Liver (tissue), 9 donors: Measurements from ENCODE around the gene P2RY8. TPM values are rescaled to one million over a fixed set of nuclear protein-coding genes. Genes with fewer than 3 reads are reported as not detected.
A peak's percentile ranks its signal among the peaks of the same experiment; 100 is the strongest.

ENCODE experiments used
- DNase-seq: peaks from one replicate; pipeline ENCODE4 v3.0.0-alpha.2; 2017; ENCODE audit warnings: low spot score
- H3K27ac ChIP-seq, 2 donors: one replicate each; pipeline ENCODE4 v1.7.0; 2013; ENCODE audit warnings: inconsistent platforms in 2 of 2, low read length in 2 of 2, control low read depth in 1 of 2, low read depth in 1 of 2, mild to moderate bottlenecking in 1 of 2
- H3K27me3 ChIP-seq, 4 donors: one replicate each; pipeline versions ENCODE4 v1.6.1 to v1.7.0; 2013; ENCODE audit warnings: low read length in 3 of 4, inconsistent platforms in 1 of 4, mild to moderate bottlenecking in 1 of 4, moderate library complexity in 1 of 4; ENCODE audit not compliant: control insufficient read depth in 4 of 4, insufficient read depth in 4 of 4
- H3K36me3 ChIP-seq, 4 donors: one replicate each; pipeline versions ENCODE4 v1.6.1 to v1.7.0; 2013; ENCODE audit warnings: low read length in 3 of 4, mild to moderate bottlenecking in 3 of 4, low read depth in 1 of 4, moderate library complexity in 1 of 4; ENCODE audit not compliant: control insufficient read depth in 4 of 4, insufficient read depth in 3 of 4
- H3K4me1 ChIP-seq, 4 donors: one replicate each; pipeline versions ENCODE4 v1.6.1 to v1.7.0; 2013; ENCODE audit warnings: low read length in 3 of 4, mild to moderate bottlenecking in 3 of 4, moderate library complexity in 1 of 4; ENCODE audit not compliant: control insufficient read depth in 4 of 4, insufficient read depth in 4 of 4
- H3K4me3 ChIP-seq, 3 donors: one replicate each; pipeline versions ENCODE4 v1.6.1 to v1.7.0; 2013; ENCODE audit warnings: low read length in 3 of 3, control low read depth in 1 of 3, low read depth in 1 of 3, mild to moderate bottlenecking in 1 of 3
- H3K9ac ChIP-seq, 2 donors: one replicate each; pipeline ENCODE4 v1.7.0; 2013; ENCODE audit warnings: low read length in 2 of 2, mild to moderate bottlenecking in 2 of 2, moderate library complexity in 2 of 2, control low read depth in 1 of 2, low read depth in 1 of 2
- H3K9me3 ChIP-seq, 4 donors: one replicate each; pipeline versions ENCODE4 v1.6.1 to v1.7.0; 2013; ENCODE audit warnings: low read length in 3 of 4; ENCODE audit not compliant: control insufficient read depth in 4 of 4
- EGR1 ChIP-seq, 2 donors: IDR thresholded peaks; 2 replicates each; pipeline ENCODE4 v1.6.1; 2016 to 2018; ENCODE audit warnings: antibody characterized with exemption in 2 of 2, low read depth in 2 of 2
- FOXA1 ChIP-seq: IDR thresholded peaks from 2 replicates; pipeline ENCODE4 v1.6.1; 2016; ENCODE audit warnings: antibody characterized with exemption
- FOXA2 ChIP-seq: IDR thresholded peaks from 2 replicates; pipeline ENCODE4 v1.6.1; 2016; ENCODE audit warnings: antibody characterized with exemption
- GABPA ChIP-seq, 2 donors: IDR thresholded peaks in 1 of 2; conservative IDR thresholded peaks in 1 of 2; 2 replicates each; pipeline ENCODE4 v1.6.1; 2016; ENCODE audit warnings: antibody characterized with exemption in 2 of 2, mild to moderate bottlenecking in 1 of 2, moderate library complexity in 1 of 2
- HNF4A ChIP-seq, 2 donors: conservative IDR thresholded peaks; 2 replicates each; pipeline ENCODE4 v1.6.1; 2016; ENCODE audit warnings: antibody characterized with exemption in 2 of 2, mild to moderate bottlenecking in 2 of 2
- HNF4G ChIP-seq: IDR thresholded peaks from 2 replicates; pipeline ENCODE4 v1.6.1; 2016; ENCODE audit warnings: antibody characterized with exemption
- JUND ChIP-seq, 2 donors: IDR thresholded peaks; 2 replicates each; pipeline ENCODE4 v1.6.1; 2016; ENCODE audit warnings: antibody characterized with exemption in 2 of 2
- NR2F2 ChIP-seq: IDR thresholded peaks from 2 replicates; pipeline ENCODE4 v1.6.1; 2016; ENCODE audit warnings: antibody characterized with exemption
- SP1 ChIP-seq: IDR thresholded peaks from 2 replicates; pipeline ENCODE4 v1.6.1; 2018; ENCODE audit warnings: antibody characterized with exemption, mild to moderate bottlenecking
- TAF1 ChIP-seq: conservative IDR thresholded peaks from 2 replicates; pipeline ENCODE4 v1.6.1; 2016; ENCODE audit warnings: antibody characterized with exemption, mild to moderate bottlenecking
- YY1 ChIP-seq: IDR thresholded peaks from 2 replicates; pipeline ENCODE4 v1.6.1; 2016; ENCODE audit warnings: antibody characterized with exemption, mild to moderate bottlenecking
- ZBTB33 ChIP-seq: IDR thresholded peaks from 2 replicates; pipeline ENCODE4 v1.6.1; 2016; ENCODE audit warnings: antibody characterized with exemption
- WGBS: extraction: QIAGEN DNeasy Blood & Tissue Kit; methylation state at CpG from one replicate; pipeline ENCODE4 v1.1.7; 2013; 5-methylcytosine and 5-hydroxymethylcytosine counted together
- polyA plus RNA-seq, 2 donors: library from polyadenylated mRNA; stranded (reverse) in 1 of 2; unstranded in 1 of 2; fragments of 200-250 nt in 1 of 2; fragments of >200 nt in 1 of 2; fragmentation: Nextera tagmentation in 1 of 2; extraction: Ambion mirVana in 1 of 2; gene quantifications; one replicate each; pipeline versions ENCODE4 v1.2.1 to v1.2.3, GENCODE V29; 2013 to 2015
- total RNA-seq, 2 donors: library from RNA; depleted of rRNA; stranded (reverse); fragments of >200 nt; gene quantifications; one replicate each; pipeline ENCODE4 v1.2.3, GENCODE V29; 2014
- TF ChIP-seq, protein P1 (sequence below): IDR thresholded peaks from 2 replicates; pipeline ENCODE4 v1.6.1; 2016; ENCODE audit warnings: antibody characterized with exemption, mild to moderate bottlenecking
- TF ChIP-seq, protein P2 (sequence below): IDR thresholded peaks from 2 replicates; pipeline ENCODE4 v1.6.1; 2016; ENCODE audit warnings: antibody characterized with exemption
- TF ChIP-seq, protein P3 (sequence below): IDR thresholded peaks from 2 replicates; pipeline ENCODE4 v1.6.1; 2016; ENCODE audit warnings: antibody characterized with exemption
- donor health status: healthy.
- donor health status: healthy.
- donor health status: healthy.
- donor health status: healthy.
- donor health status: healthy.

P2RY8 gene
- total and polyA plus RNA-seq, 4 donors, result 0.24 to 4.4 (median 0.59) TPM

DNA sequence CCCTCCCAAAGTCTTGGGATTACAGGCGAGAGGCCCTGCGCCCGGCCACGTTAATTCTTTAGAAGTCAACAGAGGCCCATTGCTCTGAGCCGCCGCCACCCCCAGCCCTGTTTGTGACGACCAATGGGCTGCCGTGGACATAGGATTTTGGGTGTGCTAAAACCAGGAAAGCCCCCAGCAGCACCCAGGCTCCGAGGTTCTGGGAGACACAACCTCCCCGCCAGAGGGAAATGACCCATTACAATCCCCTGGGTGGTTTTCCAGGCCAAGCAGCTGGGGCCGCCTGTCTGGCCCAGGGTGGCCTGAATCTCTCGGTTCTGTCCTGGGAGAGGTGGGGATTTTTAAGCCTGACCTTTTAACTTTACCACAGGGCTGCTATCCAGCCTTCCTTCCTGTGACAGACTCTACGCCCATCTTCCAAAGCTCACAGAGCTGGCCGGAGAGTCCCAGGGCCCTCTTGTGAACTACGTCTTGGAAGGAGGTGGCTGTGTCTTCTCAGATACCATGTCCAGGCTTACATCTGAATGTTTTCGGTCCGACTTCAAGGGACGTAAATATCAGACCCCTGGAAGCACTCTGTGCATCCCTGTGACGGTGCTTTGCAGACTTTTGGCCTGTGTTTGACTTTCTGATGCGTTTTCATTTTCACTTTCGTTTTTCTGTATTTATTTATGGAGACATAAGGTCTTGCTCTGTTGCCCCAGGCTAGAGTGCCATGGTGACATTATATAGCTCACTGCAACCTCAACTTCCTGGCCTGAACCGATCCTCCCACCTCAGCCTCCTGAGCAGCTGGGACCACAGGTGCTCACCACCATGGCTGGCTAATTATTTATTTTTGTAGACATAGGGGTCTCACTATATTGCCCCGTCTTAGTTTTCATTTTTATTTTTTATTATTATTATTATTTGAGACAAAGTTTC lies 36.0 kb downstream of the P2RY8 start (continued):
- TF ChIP-seq, protein P1, sequence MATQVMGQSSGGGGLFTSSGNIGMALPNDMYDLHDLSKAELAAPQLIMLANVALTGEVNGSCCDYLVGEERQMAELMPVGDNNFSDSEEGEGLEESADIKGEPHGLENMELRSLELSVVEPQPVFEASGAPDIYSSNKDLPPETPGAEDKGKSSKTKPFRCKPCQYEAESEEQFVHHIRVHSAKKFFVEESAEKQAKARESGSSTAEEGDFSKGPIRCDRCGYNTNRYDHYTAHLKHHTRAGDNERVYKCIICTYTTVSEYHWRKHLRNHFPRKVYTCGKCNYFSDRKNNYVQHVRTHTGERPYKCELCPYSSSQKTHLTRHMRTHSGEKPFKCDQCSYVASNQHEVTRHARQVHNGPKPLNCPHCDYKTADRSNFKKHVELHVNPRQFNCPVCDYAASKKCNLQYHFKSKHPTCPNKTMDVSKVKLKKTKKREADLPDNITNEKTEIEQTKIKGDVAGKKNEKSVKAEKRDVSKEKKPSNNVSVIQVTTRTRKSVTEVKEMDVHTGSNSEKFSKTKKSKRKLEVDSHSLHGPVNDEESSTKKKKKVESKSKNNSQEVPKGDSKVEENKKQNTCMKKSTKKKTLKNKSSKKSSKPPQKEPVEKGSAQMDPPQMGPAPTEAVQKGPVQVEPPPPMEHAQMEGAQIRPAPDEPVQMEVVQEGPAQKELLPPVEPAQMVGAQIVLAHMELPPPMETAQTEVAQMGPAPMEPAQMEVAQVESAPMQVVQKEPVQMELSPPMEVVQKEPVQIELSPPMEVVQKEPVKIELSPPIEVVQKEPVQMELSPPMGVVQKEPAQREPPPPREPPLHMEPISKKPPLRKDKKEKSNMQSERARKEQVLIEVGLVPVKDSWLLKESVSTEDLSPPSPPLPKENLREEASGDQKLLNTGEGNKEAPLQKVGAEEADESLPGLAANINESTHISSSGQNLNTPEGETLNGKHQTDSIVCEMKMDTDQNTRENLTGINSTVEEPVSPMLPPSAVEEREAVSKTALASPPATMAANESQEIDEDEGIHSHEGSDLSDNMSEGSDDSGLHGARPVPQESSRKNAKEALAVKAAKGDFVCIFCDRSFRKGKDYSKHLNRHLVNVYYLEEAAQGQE, result peak; percentile 35
- TF ChIP-seq EGR1 (IDR thresholded peaks at IDR 0.05; ENCODE audit: low read depth in 2 of 2), result no peak

- TF ChIP-seq, protein P2, sequence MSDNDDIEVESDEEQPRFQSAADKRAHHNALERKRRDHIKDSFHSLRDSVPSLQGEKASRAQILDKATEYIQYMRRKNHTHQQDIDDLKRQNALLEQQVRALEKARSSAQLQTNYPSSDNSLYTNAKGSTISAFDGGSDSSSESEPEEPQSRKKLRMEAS, result no peak
- TF ChIP-seq JUND (IDR thresholded peaks at IDR 0.05), result no peak
- TF ChIP-seq, protein P3, sequence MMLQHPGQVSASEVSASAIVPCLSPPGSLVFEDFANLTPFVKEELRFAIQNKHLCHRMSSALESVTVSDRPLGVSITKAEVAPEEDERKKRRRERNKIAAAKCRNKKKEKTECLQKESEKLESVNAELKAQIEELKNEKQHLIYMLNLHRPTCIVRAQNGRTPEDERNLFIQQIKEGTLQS, result no peak
- TF ChIP-seq HNF4A (conservative IDR thresholded peaks at IDR 0.05), result no peak
- no peak for TF ChIP-seq GABPA (IDR thresholded peaks at IDR 0.05 in 1 of 2, conservative IDR thresholded peaks at IDR 0.05 in 1 of 2)
- TF ChIP-seq YY1, result no peak
- TF ChIP-seq FOXA2, result no peak
- no peak for TF ChIP-seq FOXA1
- no peak for TF ChIP-seq NR2F2
- 76% methylated on average over 12 of the region's 12 CpGs for WGBS
- Histone ChIP-seq H3K4me3 (no peak overlapping the region), H3K4me1 (peaks cover 0 to 4% (median 0%) of the 10 kb centered on the region in 4 donors), H3K27me3 (no peaks in the 10 kb centered on the region), H3K36me3 (no peaks in the 10 kb centered on the region), H3K9ac (no peak overlapping the region), H3K27ac (no peak overlapping the region), H3K9me3 (peaks cover 0 to 6% (median 0%) of the 10 kb centered on the region in 4 donors)
- DNase-seq, result no peak
These were observed 40.9 kb downstream of the P2RY8 start for GRCh38 chrX:1496076-1496475.

DNA sequence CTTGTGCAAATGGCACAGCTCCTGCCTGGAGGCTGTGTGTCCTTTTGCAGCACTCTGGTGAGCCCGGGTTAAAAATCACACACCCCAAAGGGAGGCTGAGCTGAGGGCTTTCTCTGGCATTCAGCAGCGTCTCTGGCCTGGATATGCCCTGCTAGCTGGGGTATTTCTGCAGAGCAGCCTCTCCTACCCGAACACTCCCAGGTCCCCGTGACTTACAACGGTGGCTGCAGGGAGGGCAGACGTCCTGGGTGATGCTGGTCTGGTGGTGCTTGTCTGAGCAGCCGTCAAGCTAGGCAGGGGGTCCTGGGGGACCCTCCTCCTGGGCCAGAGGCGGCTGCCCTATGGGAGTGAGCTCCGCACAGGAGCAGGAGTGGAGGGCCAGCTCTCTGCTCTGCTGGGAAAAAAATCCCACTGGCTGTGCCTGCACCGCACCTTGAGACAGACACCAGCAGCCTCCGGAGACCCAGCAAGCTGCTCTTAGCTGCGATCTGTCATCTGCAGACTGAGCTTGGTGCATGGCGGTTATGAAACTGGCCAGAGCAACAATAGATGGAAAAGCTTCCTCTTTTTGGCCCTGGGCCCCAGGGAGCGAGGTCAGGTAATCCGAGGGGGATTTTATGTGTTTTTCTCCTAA lies 43.0 kb downstream of the P2RY8 start:
- Histone ChIP-seq H3K27ac (no peak overlapping the region), H3K4me3 (no peak overlapping the region), H3K9me3 (peaks cover 0 to 6% (median 0%) of the 10 kb centered on the region in 4 donors), H3K36me3 (no peaks in the 10 kb centered on the region), H3K27me3 (no peaks in the 10 kb centered on the region), H3K9ac (no peak overlapping the region), H3K4me1 (peaks cover 0 to 4% (median 0%) of the 10 kb centered on the region in 4 donors)
- WGBS, result 38% methylated on average over 15 of the region's 15 CpGs
- DNase-seq, result no peak
- no peak for TF ChIP-seq ZBTB33
- TF ChIP-seq JUND (IDR thresholded peaks at IDR 0.05), result no peak
- TF ChIP-seq, protein P2, result no peak
- TF ChIP-seq SP1, result no peak
- TF ChIP-seq YY1, result no peak
- TF ChIP-seq, protein P1, result no peak
- TF ChIP-seq FOXA2, result no peak
- no peak for TF ChIP-seq TAF1
- no peak for TF ChIP-seq GABPA (IDR thresholded peaks at IDR 0.05 in 1 of 2, conservative IDR thresholded peaks at IDR 0.05 in 1 of 2)
- no peak for TF ChIP-seq NR2F2
- TF ChIP-seq HNF4G, result no peak
